ENCODE measurements around the gene TPP2.

GRCh38 chr13:102626928-102627327 is 30.1 kb downstream of the TPP2 start:
- TF ChIP-seq CTCF (IDR thresholded peaks at IDR 0.05) (no peak), POLR2A (IDR thresholded peaks at IDR 0.05) (no peak)

Measured in esophagus squamous epithelium (tissue), 4 donors.